IMR-90 (cell line): Measurements from ENCODE around the gene SLC1A1. TPM values are rescaled to one million over a fixed set of nuclear protein-coding genes. Genes with fewer than 3 reads are reported as not detected.
A peak's percentile ranks its signal among the peaks of the same experiment; 100 is the strongest.

Source experiments
- ATAC-seq: fragments of 200-7000 bp; cut with Tn5 transposase; 2 replicates; pipeline ENCODE4 v1.9.1; 2020; ENCODE audit warnings: low read depth, mild to moderate bottlenecking, moderate library complexity
- BruUV-seq: library from RNA; stranded (reverse); fragments of 400-500 nt; replicated peaks from 2 replicates; lab custom pipeline; 2021; lab: Mats Ljungman, UMichigan
- CTCF ChIA-PET: fragments of 300-600 bp; formaldehyde crosslinking; extraction: SDS; loops from one replicate; lab custom pipeline; 2021; ENCODE audit warnings: antibody characterized with exemption; lab: Yijun Ruan, JAX
- POLR2A ChIA-PET: fragments of 300-600 bp; sonication (Branson Sonifier 250); formaldehyde crosslinking; loops from one replicate; lab custom pipeline; 2022; ENCODE audit warnings: antibody characterized with exemption; ENCODE audit not compliant: unreplicated experiment; lab: Charles Lee
- DNase-seq: peaks from one replicate; pipeline ENCODE4 v3.0.0; 2013
- H2AFZ ChIP-seq: replicated peaks from 2 replicates; pipeline ENCODE3; 2013; ENCODE audit warnings: low read length, mild to moderate bottlenecking; ENCODE audit not compliant: poor library complexity
- H2AK5ac ChIP-seq: 2 replicates; pipeline ENCODE4 v1.6.1; 2013; ENCODE audit warnings: low read depth, low read length, inconsistent platforms
- H2AK9ac ChIP-seq: replicated peaks from 2 replicates; pipeline ENCODE3; 2013; ENCODE audit warnings: mild to moderate bottlenecking, low read depth, low read length, moderate library complexity; ENCODE audit not compliant: poor library complexity
- H2BK120ac ChIP-seq: 2 replicates; pipeline ENCODE4 v1.6.1; 2013; ENCODE audit warnings: low read depth, low read length, inconsistent platforms
- H2BK15ac ChIP-seq: 3 replicates; pipeline ENCODE4 v1.6.1; 2013; ENCODE audit warnings: low read depth, low read length, inconsistent platforms
- H2BK20ac ChIP-seq: 2 replicates; pipeline ENCODE4 v1.6.1; 2013; ENCODE audit warnings: low read depth, mild to moderate bottlenecking, inconsistent platforms, low read length, moderate library complexity
- H2BK5ac ChIP-seq: 2 replicates; pipeline ENCODE4 v1.6.1; 2013; ENCODE audit warnings: mild to moderate bottlenecking, low read depth, low read length, inconsistent platforms; ENCODE audit not compliant: poor library complexity, severe bottlenecking
- H3K14ac ChIP-seq: replicated peaks from 2 replicates; pipeline ENCODE4 v1.6.1; 2013; ENCODE audit warnings: low read depth, low read length, inconsistent platforms
- H3K18ac ChIP-seq: 2 replicates; pipeline ENCODE4 v1.6.1; 2013; ENCODE audit warnings: low read depth, low read length, control low read depth
- H3K23ac ChIP-seq: 2 replicates; pipeline ENCODE4 v1.6.1; 2013; ENCODE audit warnings: low read depth, low read length, inconsistent platforms
- H3K27ac ChIP-seq: 2 replicates; pipeline ENCODE4 v1.5.1; 2013; ENCODE audit warnings: mild to moderate bottlenecking, control low read depth, low read length; ENCODE audit not compliant: insufficient read depth
- H3K27me3 ChIP-seq: 2 replicates; pipeline ENCODE4 v1.6.1; 2013; ENCODE audit warnings: low read length; ENCODE audit not compliant: control insufficient read depth, insufficient read depth
- H3K36me3 ChIP-seq: 2 replicates; pipeline ENCODE4 v1.6.1; 2013; ENCODE audit warnings: low read length, mixed read lengths; ENCODE audit not compliant: control insufficient read depth, insufficient read depth
- H3K4ac ChIP-seq: 2 replicates; pipeline ENCODE4 v1.6.1; 2013; ENCODE audit warnings: low read depth, low read length, inconsistent platforms
- H3K4me1 ChIP-seq: 2 replicates; pipeline ENCODE4 v1.6.1; 2013; ENCODE audit warnings: low read length, mixed read lengths; ENCODE audit not compliant: control insufficient read depth, insufficient read depth
- H3K4me2 ChIP-seq: 2 replicates; pipeline ENCODE4 v1.6.1; 2013; ENCODE audit warnings: low read depth, mild to moderate bottlenecking, control low read depth, low read length, moderate library complexity
- H3K4me3 ChIP-seq: 2 replicates; pipeline ENCODE4 v1.5.1; 2013; ENCODE audit warnings: low read depth, mild to moderate bottlenecking, control low read depth, low read length, moderate library complexity; ENCODE audit not compliant: insufficient read depth
- H3K56ac ChIP-seq: 2 replicates; pipeline ENCODE4 v1.6.1; 2013; ENCODE audit warnings: low read length, inconsistent platforms; ENCODE audit not compliant: insufficient read depth; ENCODE audit errors: extremely low read depth
- H3K79me1 ChIP-seq, 2 experiments: 2 replicates each; pipeline ENCODE4 v1.6.1; 2013; ENCODE audit warnings: low read length in 2 of 2, inconsistent platforms in 1 of 2, low read depth in 1 of 2
- H3K9ac ChIP-seq: 2 replicates; pipeline ENCODE4 v1.6.1; 2013; ENCODE audit warnings: low read depth, low read length, control low read depth
- H3K9me1 ChIP-seq: 2 replicates; pipeline ENCODE4 v1.6.1; 2013; ENCODE audit warnings: low read length, inconsistent platforms; ENCODE audit not compliant: insufficient read depth
- H3K9me3 ChIP-seq: 2 replicates; pipeline ENCODE4 v1.6.1; 2013; ENCODE audit warnings: low read length; ENCODE audit not compliant: control insufficient read depth, insufficient read depth
- H4K20me1 ChIP-seq: 2 replicates; pipeline ENCODE4 v1.6.1; 2013; ENCODE audit warnings: low read length, inconsistent platforms; ENCODE audit not compliant: insufficient read depth
- H4K5ac ChIP-seq: 2 replicates; pipeline ENCODE4 v1.6.1; 2013; ENCODE audit warnings: mild to moderate bottlenecking, low read depth, low read length, control low read depth
- H4K8ac ChIP-seq, 2 experiments: 2 replicates each; pipeline ENCODE4 v1.6.1; 2013; ENCODE audit warnings: low read depth in 2 of 2, low read length in 2 of 2, control low read depth in 1 of 2, inconsistent platforms in 1 of 2
- H4K91ac ChIP-seq: 2 replicates; pipeline ENCODE4 v1.6.1; 2013; ENCODE audit warnings: low read depth, low read length, inconsistent platforms; ENCODE audit not compliant: insufficient read depth
- BHLHE40 ChIP-seq: fragments of 150-350 bp; IDR thresholded peaks from 2 replicates; pipeline ENCODE4 v1.6.1; 2016; ENCODE audit warnings: mild to moderate bottlenecking, low read depth, low read length
- CEBPB ChIP-seq: IDR thresholded peaks from 2 replicates; pipeline ENCODE4 v1.6.1; 2012; ENCODE audit warnings: low read depth, low read length, improper control_type of control experiment
- CHD1 ChIP-seq: IDR thresholded peaks from 2 replicates; pipeline ENCODE4 v1.6.1; 2012; ENCODE audit warnings: low read depth, low read length, improper control_type of control experiment
- CTCF ChIP-seq: conservative IDR thresholded peaks from 2 replicates; pipeline ENCODE4 v1.5.1; 2012; ENCODE audit warnings: mild to moderate bottlenecking, low read depth, low read length, improper control_type of control experiment
- MAFK ChIP-seq: IDR thresholded peaks from 2 replicates; pipeline ENCODE4 v1.6.1; 2012; ENCODE audit warnings: low read depth, low read length, improper control_type of control experiment
- MXI1 ChIP-seq: IDR thresholded peaks from 2 replicates; pipeline ENCODE4 v1.6.1; 2012; ENCODE audit warnings: low read depth, mild to moderate bottlenecking, low read length, moderate library complexity, borderline replicate concordance
- RCOR1 ChIP-seq: IDR thresholded peaks from 2 replicates; pipeline ENCODE4 v1.6.1; 2012; ENCODE audit warnings: mild to moderate bottlenecking, low read length, improper control_type of control experiment; ENCODE audit not compliant: insufficient replicate concordance
- RFX5 ChIP-seq: IDR thresholded peaks from 2 replicates; pipeline ENCODE4 v1.8.0; 2012; ENCODE audit warnings: low read depth, mild to moderate bottlenecking, low read length, moderate library complexity
- WGBS, 2 experiments: methylation state at CpG; one replicate each; pipeline versions ENCODE4 v1.1.5 to v1.1.7; 2013; ENCODE audit warnings: missing lambda C conversion rate in 2 of 2; ENCODE audit not compliant: insufficient read length in 1 of 2; ENCODE audit errors: extremely low coverage in 2 of 2; 5-methylcytosine and 5-hydroxymethylcytosine counted together
- dilution Hi-C: fragments of 300-500 bp; cut with HindIII; formaldehyde crosslinking; loops from one replicate; pipeline ENCODE4 v1.14.3; 2018; ENCODE audit warnings: low sequenced_read_pairs; ENCODE audit not compliant: unreplicated experiment
- in situ Hi-C: fragments of 300-500 bp; cut with MboI; formaldehyde crosslinking; loops from 3 replicates; pipeline ENCODE4 v1.14.3; 2019; ENCODE audit warnings: low sequenced_read_pairs, inconsistent platforms, mixed read lengths
- intact Hi-C: fragments of 100-400 bp; cut with micrococcal nuclease; formaldehyde crosslinking; loops from 2 replicates; pipeline ENCODE4 v1.10.0; 2022
- polyA plus RNA-seq, 3 experiments: library from polyadenylated mRNA; depleted of rRNA; stranded (reverse); fragments of >200 nt; gene quantifications; 2 replicates each; pipeline ENCODE4 v1.2.3, GENCODE V29; 2012; ENCODE audit warnings: low replicate concordance in 1 of 3
- total RNA-seq: library from RNA; depleted of rRNA; stranded (reverse); fragments of >200 nt; gene quantifications from 2 replicates; pipeline ENCODE4 v1.2.3, GENCODE V29; 2012

Gene SLC1A1
- total and polyA plus RNA-seq, 2 of the 4 experiments (the other 2 are of a cell fraction) = 2.2 to 4.1 TPM

DNA sequence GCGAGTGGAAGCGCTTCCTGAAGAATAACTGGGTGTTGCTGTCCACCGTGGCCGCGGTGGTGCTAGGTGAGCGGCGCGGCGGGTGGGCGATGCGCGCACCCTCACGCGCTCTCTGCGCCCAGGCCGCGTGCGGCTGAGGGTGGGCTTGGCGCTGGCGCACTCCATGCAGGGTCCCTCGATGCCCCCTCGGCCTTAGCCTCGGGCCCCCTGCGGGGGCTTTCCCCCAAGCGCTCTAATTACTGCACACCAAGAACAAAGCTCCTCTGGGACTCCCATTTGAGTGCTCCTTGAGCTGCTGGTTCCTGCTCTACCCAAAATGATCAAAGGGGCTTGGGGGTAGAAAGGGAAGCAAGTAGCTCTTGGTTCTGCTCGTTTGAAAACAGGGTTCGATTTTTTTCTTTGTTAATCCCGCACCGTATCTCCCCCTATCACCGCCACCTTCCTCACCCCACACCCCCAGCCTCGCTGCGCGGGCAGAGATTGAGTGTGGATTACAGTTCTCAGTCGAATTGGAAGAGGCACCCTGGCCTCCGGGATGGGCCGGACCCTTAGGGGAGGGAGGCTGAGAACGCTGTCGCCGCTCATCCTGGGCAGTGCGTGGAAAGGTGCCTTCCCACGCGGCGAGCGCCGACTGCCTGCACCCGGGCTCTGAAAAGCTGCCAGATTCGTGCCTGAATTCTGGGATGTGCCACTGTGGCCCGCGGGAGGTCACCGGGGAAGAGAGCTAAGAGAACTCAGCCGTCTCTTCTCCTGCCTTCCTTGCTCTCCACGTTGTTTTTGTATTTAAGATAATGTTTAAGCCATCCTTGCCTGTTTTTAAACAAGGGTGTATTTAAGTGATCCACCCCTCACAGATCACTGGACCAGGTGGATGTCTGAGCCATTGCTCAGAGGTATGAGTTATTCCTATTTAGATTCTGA, 697 bp downstream of the SLC1A1 start:
- no TSS peak for BruUV-seq
- Histone ChIP-seq H4K20me1 (no peaks in the 10 kb centered on the region), H4K8ac (no peak overlapping the region), H3K4me1 (peaks cover 3% of the 10 kb centered on the region; the same call in 1 of the 2 replicates), H3K27me3 (peaks cover 20% of the 10 kb centered on the region), H2BK5ac (no peak overlapping the region), H3K9ac (peak overlapping the region; percentile 81), H3K4ac (no peak overlapping the region), H2AFZ (peak overlapping the region; percentile 90), H3K14ac (no peak overlapping the region), H2BK120ac (no peak overlapping the region), H3K56ac (no peak overlapping the region), H4K91ac (no peak overlapping the region), H3K79me1 (no peaks in the 10 kb centered on the region), H3K23ac (no peak overlapping the region), H3K9me3 (no peaks in the 10 kb centered on the region), H2BK15ac (no peak overlapping the region), H3K36me3 (no peaks in the 10 kb centered on the region), H2AK9ac (no peak overlapping the region), H3K9me1 (no peaks in the 10 kb centered on the region), H4K5ac (no peak overlapping the region; the same call in 1 of the 2 replicates), H3K4me3 (peak overlapping the region; percentile 90), H2BK20ac (no peak overlapping the region), H2AK5ac (no peak overlapping the region), H3K4me2 (peak overlapping the region; percentile 94), H3K18ac (no peak overlapping the region), H3K27ac (no peak overlapping the region; the same call in 1 of the 2 replicates)
- POLR2A ChIA-PET = no interaction called here
- DNase-seq (no peak), ATAC-seq (peak; percentile 15; the same call in 1 of the 2 replicates)
- dilution Hi-C loops = no loop called here
- no peak for TF ChIP-seq MAFK
- no peak for TF ChIP-seq CTCF
- TF ChIP-seq CEBPB = no peak
- TF ChIP-seq CHD1 = no peak
- TF ChIP-seq MXI1 = no peak
- TF ChIP-seq RCOR1 = no peak
- no peak for TF ChIP-seq RFX5
- no peak for TF ChIP-seq BHLHE40
- WGBS, 2 experiments = 2% methylated on average over 21 of the region's 52 CpGs; no CpG with 5 or more reads in 1 of the 2 experiments
- CTCF ChIA-PET = interaction anchor here (0.6 kb wide), 1 partner anchor 30 kb away, joined by 3 read pairs; no protein-coding TSS in a partner anchor
- in situ Hi-C loops = no loop called here
- intact Hi-C loops = no loop called here
